ENCODE data around the gene ARHGAP28. TPM values are rescaled to one million over a fixed set of nuclear protein-coding genes. Genes with fewer than 3 reads are reported as not detected.

The ARHGAP28 gene
- total RNA-seq, 1 donor from 2014 or later = 350 TPM

- Mint-ChIP-seq H3K36me3 (ENCODE audit: low read depth, unreplicated experiment) (peaks cover 44% of the 10 kb centered on the region), H3K4me3 (ENCODE audit: unreplicated experiment) (no peak overlapping the region), H3K27ac (ENCODE audit: unreplicated experiment) (no peak overlapping the region), H3K27me3 (ENCODE audit: unreplicated experiment) (peaks cover 3% of the 10 kb centered on the region), H3K4me1 (ENCODE audit: unreplicated experiment) (no peaks in the 10 kb centered on the region), H3K9me3 (ENCODE audit: unreplicated experiment) (no peaks in the 10 kb centered on the region)
- TF ChIP-seq CTCF (IDR thresholded peaks at IDR 0.05; ENCODE audit: unreplicated experiment) = no peak
- no peak for DNase-seq (ENCODE audit: low spot score)
Measured at GRCh38 chr18:6871566-6871965, 142.1 kb downstream of the ARHGAP28 start.

GRCh38 chr18:6873040-6873751 is 143.7 kb downstream of the ARHGAP28 start:
- Mint-ChIP-seq H3K9me3 (ENCODE audit: unreplicated experiment) (no peaks in the 10 kb centered on the region), H3K27me3 (ENCODE audit: unreplicated experiment) (peaks cover under 1% of the 10 kb centered on the region), H3K4me3 (ENCODE audit: unreplicated experiment) (peak overlapping the region; percentile 50), H3K36me3 (ENCODE audit: low read depth, unreplicated experiment) (peaks cover 56% of the 10 kb centered on the region), H3K27ac (ENCODE audit: unreplicated experiment) (no peak overlapping the region), H3K4me1 (ENCODE audit: unreplicated experiment) (no peaks in the 10 kb centered on the region)
- DNase-seq (ENCODE audit: low spot score) = no peak
- TF ChIP-seq CTCF (IDR thresholded peaks at IDR 0.05; ENCODE audit: unreplicated experiment) = no peak

GRCh38 chr18:6874315-6874714 is 144.8 kb downstream of the ARHGAP28 start:
- H3K27ac Mint-ChIP-seq (ENCODE audit: unreplicated experiment) = no peak overlapping the region
- no peak for DNase-seq (ENCODE audit: low spot score)
- peak overlapping the region; percentile 47 for H3K4me3 Mint-ChIP-seq (ENCODE audit: unreplicated experiment)
- H3K4me1 Mint-ChIP-seq (ENCODE audit: unreplicated experiment) = peaks cover 8% of the 10 kb centered on the region
- no peaks in the 10 kb centered on the region for H3K9me3 Mint-ChIP-seq (ENCODE audit: unreplicated experiment)
- TF ChIP-seq CTCF (IDR thresholded peaks at IDR 0.05; ENCODE audit: unreplicated experiment) = no peak
- H3K36me3 Mint-ChIP-seq (ENCODE audit: low read depth, unreplicated experiment) = peaks cover 58% of the 10 kb centered on the region
- no peaks in the 10 kb centered on the region for H3K27me3 Mint-ChIP-seq (ENCODE audit: unreplicated experiment)

GRCh38 chr18:6875749-6876148 is 146.2 kb downstream of the ARHGAP28 start:
- no peak overlapping the region for H3K27ac Mint-ChIP-seq (ENCODE audit: unreplicated experiment)
- H3K27me3 Mint-ChIP-seq (ENCODE audit: unreplicated experiment) = peaks cover 2% of the 10 kb centered on the region
- peaks cover 59% of the 10 kb centered on the region for H3K36me3 Mint-ChIP-seq (ENCODE audit: low read depth, unreplicated experiment)
- H3K4me1 Mint-ChIP-seq (ENCODE audit: unreplicated experiment) = peaks cover 22% of the 10 kb centered on the region
- TF ChIP-seq CTCF (IDR thresholded peaks at IDR 0.05; ENCODE audit: unreplicated experiment) = no peak
- H3K4me3 Mint-ChIP-seq (ENCODE audit: unreplicated experiment) = no peak overlapping the region
- no peak for DNase-seq (ENCODE audit: low spot score)
- no peaks in the 10 kb centered on the region for H3K9me3 Mint-ChIP-seq (ENCODE audit: unreplicated experiment)

- no peak for TF ChIP-seq CTCF (IDR thresholded peaks at IDR 0.05; ENCODE audit: unreplicated experiment)
- no peak for DNase-seq (ENCODE audit: low spot score)
- H3K27me3 Mint-ChIP-seq (ENCODE audit: unreplicated experiment) = peaks cover 2% of the 10 kb centered on the region
- H3K4me3 Mint-ChIP-seq (ENCODE audit: unreplicated experiment) = no peak overlapping the region
- H3K36me3 Mint-ChIP-seq (ENCODE audit: low read depth, unreplicated experiment) = peaks cover 58% of the 10 kb centered on the region
- H3K27ac Mint-ChIP-seq (ENCODE audit: unreplicated experiment) = no peak overlapping the region
- H3K4me1 Mint-ChIP-seq (ENCODE audit: unreplicated experiment) = peaks cover 22% of the 10 kb centered on the region
- no peaks in the 10 kb centered on the region for H3K9me3 Mint-ChIP-seq (ENCODE audit: unreplicated experiment)
Measured at GRCh38 chr18:6876641-6877041, 147.1 kb downstream of the ARHGAP28 start.

Measured in endothelial cell (in vitro differentiated cells).